Measurements from ENCODE around the gene DNAH1.

DNAH1 gene

GRCh38 chr3:52290596-52291507 lies 25.3 kb upstream of the DNAH1 start:
- no peak for DNase-seq (ENCODE audit: extremely low read depth in 1 of 2, low read depth in 1 of 2)

DNA sequence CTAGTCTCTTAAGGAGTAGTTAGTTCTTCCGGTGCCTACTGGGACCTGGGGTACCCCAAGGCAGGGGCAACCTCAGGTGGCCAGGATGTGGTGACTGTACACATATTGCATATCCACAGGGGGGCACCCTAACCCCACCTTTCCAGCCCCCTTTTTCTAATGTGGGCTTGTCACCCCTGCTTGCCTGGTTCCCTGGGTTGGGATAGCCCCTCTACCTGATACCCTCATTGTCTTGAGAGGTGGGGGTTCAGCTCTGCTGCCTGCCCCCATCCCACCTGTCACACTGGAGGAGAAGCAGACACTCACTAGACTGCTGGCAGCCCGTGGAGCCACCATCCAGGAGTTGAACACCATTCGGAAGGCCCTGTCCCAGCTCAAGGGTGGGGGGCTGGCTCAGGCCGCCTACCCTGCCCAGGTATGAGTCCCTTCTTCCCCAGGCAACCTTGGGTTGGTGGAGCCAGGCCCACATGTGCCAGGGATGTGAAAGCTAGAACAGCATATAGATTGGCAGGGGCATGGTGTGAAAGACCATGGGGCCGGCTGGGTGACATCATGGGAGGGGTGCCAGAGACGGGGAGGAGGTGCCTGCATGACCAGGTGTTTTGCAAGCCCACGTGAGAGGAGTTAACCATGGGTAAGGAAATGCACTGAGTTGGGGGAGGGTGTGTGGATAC lies 24.5 kb upstream of the DNAH1 start:
- no peak for DNase-seq (ENCODE audit: extremely low read depth in 1 of 2, low read depth in 1 of 2)

- DNase-seq (ENCODE audit: extremely low read depth in 1 of 2, low read depth in 1 of 2): no peak
Observed at GRCh38 chr3:52292247-52293065, 23.7 kb upstream of the DNAH1 start.

GRCh38 chr3:52293491-52294319 lies 22.4 kb upstream of the DNAH1 start:
- no peak for DNase-seq (ENCODE audit: extremely low read depth in 1 of 2, low read depth in 1 of 2)

DNA sequence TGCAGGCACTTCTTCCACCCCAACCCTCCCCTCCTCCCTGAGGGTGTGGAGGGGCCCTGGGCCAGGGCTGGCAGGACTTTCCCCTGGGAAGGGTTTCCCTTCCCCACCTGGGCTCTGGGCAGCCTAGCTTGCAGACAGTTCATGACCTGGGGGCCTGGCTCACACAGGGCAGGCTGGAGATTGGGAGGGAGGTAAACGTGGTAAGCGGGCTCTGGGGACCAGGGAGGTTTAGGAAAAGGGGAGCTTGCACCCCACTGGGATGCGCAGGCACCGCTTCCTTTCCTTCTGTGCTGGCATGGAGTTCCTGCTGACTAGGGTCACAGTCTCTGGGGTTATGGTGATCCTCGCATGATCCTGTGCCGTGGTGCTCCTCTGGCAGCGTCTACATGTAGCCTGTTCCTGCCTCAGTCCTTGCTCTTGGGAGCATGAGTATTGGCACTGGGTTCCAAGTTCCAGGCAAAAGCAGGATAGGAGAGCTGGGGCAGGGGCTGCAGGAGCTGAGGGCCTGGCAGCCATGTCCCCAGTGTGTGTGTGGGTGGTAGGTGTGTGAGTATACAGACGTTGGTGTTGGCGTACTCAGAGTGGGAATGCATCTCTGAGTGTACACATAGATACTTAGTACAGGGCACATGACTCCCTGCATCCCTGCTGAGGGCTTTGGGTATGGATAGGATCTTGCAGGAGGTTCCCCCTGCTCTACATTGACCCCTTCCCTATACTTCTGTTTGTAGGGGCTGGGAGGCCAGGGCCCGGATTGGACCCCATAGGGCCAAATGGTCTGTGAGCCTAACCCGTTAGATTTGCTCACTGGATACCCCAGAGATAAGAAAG lies 21.6 kb upstream of the DNAH1 start:
- no peak for DNase-seq (ENCODE audit: extremely low read depth in 1 of 2, low read depth in 1 of 2)

GRCh38 chr3:52295671-52296208 lies 20.4 kb upstream of the DNAH1 start:
- no peak for DNase-seq (ENCODE audit: extremely low read depth in 1 of 2, low read depth in 1 of 2)

DNA sequence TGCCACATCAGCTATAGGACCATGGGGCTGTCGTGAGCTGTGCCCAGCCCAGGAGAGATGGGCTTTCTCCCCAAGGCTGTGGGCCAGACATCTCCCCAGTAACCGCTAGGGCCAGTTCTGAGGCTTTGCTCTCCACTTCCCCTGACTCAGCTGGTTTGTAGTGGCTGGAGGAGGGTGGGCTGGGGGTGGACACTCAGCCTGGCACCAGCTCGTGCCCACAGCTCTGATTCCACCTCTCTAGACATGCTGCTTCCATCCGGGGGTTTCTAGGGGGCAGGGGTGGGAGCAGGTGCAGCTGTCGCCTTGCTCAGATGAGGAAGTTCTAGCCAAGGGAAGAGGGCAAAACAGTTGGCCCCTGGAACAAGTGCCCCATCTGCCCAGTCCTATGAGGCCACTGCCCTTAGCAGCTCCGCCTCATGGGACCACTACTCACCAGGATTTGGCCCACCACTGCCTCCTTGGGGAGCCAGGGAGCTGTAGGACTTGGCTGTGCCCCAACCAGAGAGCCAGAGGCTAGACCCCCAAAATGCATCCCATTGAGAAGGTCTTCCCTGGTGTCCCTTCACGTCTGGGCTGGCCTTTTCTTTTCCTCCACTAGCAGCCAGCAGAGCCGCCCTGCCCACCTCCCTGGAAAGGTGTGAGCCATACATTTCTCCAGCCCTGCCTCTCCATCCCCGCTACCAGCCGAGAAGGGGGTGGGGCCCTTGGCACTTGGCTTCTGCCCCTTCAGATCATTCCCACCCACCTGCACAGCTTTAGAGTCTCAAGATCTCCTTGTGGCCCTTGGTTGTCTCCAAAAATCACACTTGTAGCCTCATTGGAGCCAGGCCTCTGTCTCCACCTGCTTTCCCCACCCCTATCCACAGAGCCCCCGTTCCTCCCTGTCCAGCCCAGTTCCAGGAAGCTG lies 18.6 kb upstream of the DNAH1 start:
- no peak for DNase-seq (ENCODE audit: extremely low read depth in 1 of 2, low read depth in 1 of 2)

GRCh38 chr3:52298149-52299098 lies 17.7 kb upstream of the DNAH1 start:
- DNase-seq (ENCODE audit: extremely low read depth in 1 of 2, low read depth in 1 of 2): no peak

- DNase-seq (ENCODE audit: extremely low read depth in 1 of 2, low read depth in 1 of 2): no peak
Observed at GRCh38 chr3:52299247-52299878, 16.8 kb upstream of the DNAH1 start.

DNA sequence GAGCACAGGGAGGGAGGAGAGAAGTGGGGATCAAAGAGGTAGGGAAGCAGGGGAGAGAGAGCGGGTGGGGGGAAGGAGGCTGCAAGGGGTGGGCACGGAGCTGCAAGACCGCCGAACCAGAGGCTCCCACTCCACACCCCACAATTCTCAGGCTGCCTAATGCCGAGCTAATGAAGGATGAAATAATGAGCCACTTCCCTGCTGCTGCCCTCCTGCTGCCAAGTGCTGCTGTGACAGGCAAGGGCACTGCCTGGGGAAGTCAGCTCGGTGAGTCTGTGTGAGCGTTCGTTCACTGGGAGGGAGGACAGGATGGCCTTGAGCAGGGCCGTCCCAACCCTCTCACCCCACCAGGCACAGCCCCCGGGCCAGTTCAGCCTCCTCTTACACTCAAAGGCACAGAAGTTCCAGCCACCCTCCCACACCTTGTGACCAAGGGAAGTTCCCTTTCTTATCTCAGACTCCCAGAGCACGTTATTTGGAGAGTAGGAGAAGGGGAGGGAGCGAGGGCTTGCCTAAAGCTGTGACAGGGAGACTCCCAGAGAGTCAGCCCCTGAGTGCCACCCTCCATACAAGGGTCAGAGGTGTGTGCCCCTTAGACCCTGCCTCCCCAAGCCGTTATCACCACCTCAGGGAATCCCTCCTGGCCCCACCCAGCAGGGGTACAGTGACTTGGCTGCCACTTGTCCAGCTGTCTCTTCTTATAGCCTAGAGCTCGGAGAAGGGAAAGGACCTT lies 16.1 kb upstream of the DNAH1 start:
- DNase-seq (ENCODE audit: extremely low read depth in 1 of 2, low read depth in 1 of 2): no peak

DNA sequence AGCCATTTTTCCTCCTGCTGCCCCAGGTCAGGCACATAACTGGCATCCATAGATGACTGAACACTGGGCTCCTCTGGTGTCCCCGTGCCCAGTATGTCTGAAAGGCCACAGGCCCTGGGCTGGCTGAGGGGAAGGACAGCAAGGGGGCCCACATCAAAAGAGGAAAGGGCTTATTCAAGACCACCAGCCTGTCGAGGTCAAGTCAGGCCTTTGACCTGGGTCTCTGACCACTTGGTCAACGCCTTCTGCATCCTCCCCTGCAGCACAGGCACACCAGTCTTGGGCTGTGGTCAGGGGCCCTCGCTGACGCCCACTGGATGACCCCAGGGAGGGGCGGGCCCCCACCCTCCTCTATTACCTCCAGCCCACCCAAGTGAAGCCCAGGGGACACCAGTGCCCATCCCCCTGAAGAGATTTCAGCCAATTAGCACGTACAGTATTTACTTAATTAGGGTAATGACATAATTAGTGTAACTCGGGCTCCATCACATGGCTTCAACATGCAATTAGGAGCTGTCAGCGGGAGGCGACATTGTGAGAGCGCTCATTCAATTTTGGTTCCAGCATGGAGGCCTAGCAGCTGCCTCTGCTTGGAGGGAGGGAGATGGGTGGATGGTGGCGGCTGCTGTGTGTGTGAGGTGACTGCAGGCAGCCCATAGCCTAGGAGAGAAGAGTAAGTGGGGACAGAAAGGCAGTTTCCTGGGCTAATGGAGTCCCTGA lies 13.5 kb upstream of the DNAH1 start:
- no peak for DNase-seq (ENCODE audit: extremely low read depth in 1 of 2, low read depth in 1 of 2)

GRCh38 chr3:52303811-52304210 lies 12.3 kb upstream of the DNAH1 start:
- DNase-seq (ENCODE audit: extremely low read depth in 1 of 2, low read depth in 1 of 2): no peak

DNA sequence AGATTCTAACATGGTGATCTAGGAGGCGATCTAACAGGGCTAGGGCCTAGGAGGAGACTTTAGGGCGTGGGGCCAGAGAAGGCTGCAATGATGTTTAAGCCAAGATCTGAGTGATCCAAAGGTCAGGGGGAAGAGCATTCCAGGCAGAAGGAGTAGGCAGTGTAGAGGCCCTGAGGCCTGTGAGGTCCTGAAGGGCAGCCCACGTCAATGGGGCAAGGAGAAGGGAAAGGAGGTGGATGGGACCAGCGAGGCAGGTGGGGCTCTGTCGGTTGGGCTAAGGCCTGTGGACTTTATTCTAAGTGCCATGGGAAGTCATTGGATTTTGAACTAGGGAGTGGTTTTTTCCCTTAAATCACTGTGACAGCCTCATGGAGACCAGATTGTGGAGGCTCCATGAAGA lies 10.2 kb upstream of the DNAH1 start:
- DNase-seq (ENCODE audit: extremely low read depth in 1 of 2, low read depth in 1 of 2): no peak

- DNase-seq (ENCODE audit: extremely low read depth in 1 of 2, low read depth in 1 of 2): no peak
Observed at GRCh38 chr3:52306978-52307377, 9.1 kb upstream of the DNAH1 start.

DNA sequence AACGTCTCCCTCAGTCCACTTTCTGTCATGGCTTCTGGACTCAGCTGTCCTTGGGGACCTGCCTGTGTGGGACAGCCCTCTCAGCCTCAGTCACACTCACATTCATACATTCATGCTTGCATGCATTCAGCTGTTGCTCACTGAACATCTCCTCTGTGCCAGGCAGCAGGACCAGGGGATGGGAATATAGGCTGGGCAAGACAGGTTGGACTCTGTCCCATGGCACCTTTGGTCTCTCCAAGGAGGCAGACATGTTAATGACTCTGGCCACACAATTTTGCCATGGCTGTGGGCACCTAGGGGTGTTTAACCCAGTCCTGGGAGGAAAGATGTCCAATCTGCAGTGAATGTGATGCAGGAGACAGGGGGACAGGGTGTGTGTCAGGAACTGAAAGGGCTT lies 7.8 kb upstream of the DNAH1 start:
- DNase-seq (ENCODE audit: extremely low read depth in 1 of 2, low read depth in 1 of 2): no peak
